Heart left ventricle (tissue), 16 donors: ENCODE data around the gene GJA8. TPM values are rescaled to one million over a fixed set of nuclear protein-coding genes. Genes with fewer than 3 reads are reported as not detected.
"Not testable (repeated sequence)": the region's sequence is repeated elsewhere in the genome, so short reads cannot be mapped to it uniquely, and the experiment has no call there.

Experiments used
- ATAC-seq, 4 donors: fragments of 200-7000 bp; cut with Tn5 transposase; one replicate each; pipeline ENCODE4 v1.9.1; 2020 to 2022; ENCODE audit warnings: moderate library complexity in 4 of 4, mild to moderate bottlenecking in 3 of 4, moderate number of reproducible peaks in 1 of 4
- DNase-seq, 5 donors: peaks; one replicate each; pipeline ENCODE4 v3.0.0-alpha.2; 2020
- H3K27ac ChIP-seq, 12 donors: fragments of 200-600 bp; sonication (generic) in 4 of 12; one replicate each; pipeline versions ENCODE4 v1.5.0 to v1.8.0; 2016 to 2022; ENCODE audit warnings: mild to moderate bottlenecking in 2 of 12
- H3K27me3 ChIP-seq, 9 donors: fragments of 200-600 bp; sonication (generic) in 2 of 9; one replicate each; pipeline versions ENCODE4 v1.5.1 to v1.8.0; 2016 to 2022; ENCODE audit warnings: mild to moderate bottlenecking in 3 of 9
- H3K36me3 ChIP-seq, 9 donors: fragments of 200-600 bp; sonication (generic) in 2 of 9; one replicate each; pipeline versions ENCODE4 v1.5.0 to v1.8.0; 2018 to 2022; ENCODE audit warnings: mild to moderate bottlenecking in 2 of 9
- H3K4me1 ChIP-seq, 12 donors: fragments of 200-600 bp; sonication (generic) in 4 of 12; one replicate each; pipeline versions ENCODE4 v1.5.0 to v1.8.0; 2016 to 2022; ENCODE audit warnings: mild to moderate bottlenecking in 3 of 12
- H3K4me3 ChIP-seq, 12 donors: fragments of 200-600 bp; sonication (generic) in 4 of 12; one replicate each; pipeline versions ENCODE4 v1.5.0 to v1.8.0; 2017 to 2022; ENCODE audit warnings: mild to moderate bottlenecking in 9 of 12, moderate library complexity in 4 of 12
- H3K9me3 ChIP-seq, 12 donors: fragments of 200-600 bp; sonication (generic) in 4 of 12; one replicate each; pipeline versions ENCODE4 v1.5.0 to v1.8.0; 2016 to 2022; ENCODE audit warnings: mild to moderate bottlenecking in 1 of 12
- POLR2A ChIP-seq, 2 donors: fragments of 450-650 bp; IDR thresholded peaks; one replicate each; pipeline ENCODE4 v1.6.1; 2017; ENCODE audit warnings: antibody characterized with exemption in 2 of 2, mild to moderate bottlenecking in 2 of 2, moderate library complexity in 2 of 2
- WGBS, 4 donors: extraction: QIAGEN DNeasy Blood & Tissue Kit in 2 of 4; methylation state at CpG; one replicate each; pipeline versions ENCODE4 v1.1.5 to v1.1.7; 2013 to 2018; 5-methylcytosine and 5-hydroxymethylcytosine counted together
- intact Hi-C, 10 donors: fragments of 100-400 bp; cut with DNase I; formaldehyde crosslinking; loops; one replicate each; pipeline versions ENCODE4 v1.11.1 to v1.14.2; 2022
- long read RNA-seq, 3 donors: library from polyadenylated mRNA; unstranded; transcript quantifications; one replicate each; pipeline ENCODE4 v2.0.0, GENCODE V29; 2020 to 2021
- polyA plus RNA-seq, 2 donors: library from polyadenylated mRNA; stranded (reverse); fragments of 200-250 nt; gene quantifications; one replicate each; pipeline ENCODE4 v1.2.3, GENCODE V29; 2013
- total RNA-seq, 9 donors: library from RNA; depleted of rRNA in 2 of 9; stranded (reverse); fragments of >200 nt in 2 of 9; fragmentation: NEBNext Ultra II Directional in 3 of 9; extraction: Animal tissue kit (Norgen Biotek cat#: 25700) in 3 of 9; gene quantifications; one replicate each; pipeline versions ENCODE4 v1.1.0 to v1.2.4, GENCODE V29; 2016 to 2023
- TF ChIP-seq, protein P1 (sequence below), 12 donors: fragments of 200-600 bp; sonication (generic) in 4 of 12; IDR thresholded peaks; one replicate each; pipeline versions ENCODE4 v1.5.0 to v1.8.0; 2018 to 2022; ENCODE audit warnings: antibody characterized with exemption in 12 of 12, mild to moderate bottlenecking in 5 of 12
- donor health status: ischemic (EF 13 %, LVEDD 7.1; RV severe dilation, severe dysfunction).
- donor health status: healthy with polysubstance abuse.
- donor health status: DM: no; HTN: yes; CAD: no.
- donor health status: DM: no; HTN: no; CAD: no.
- donor health status: ischemic (EF 25% LVEDD 6.9; RV normal size, moderate dysfunction).
- donor health status: ischemic (EF 25% LVEDD 5.7; RV mildly dilated, moderate dysfunction).
- donor health status: healthy.
- donor health status: DM: yes; HTN: yes; CAD: no.
- donor health status: ischemic (EF 35%, LVEDD 5.7; RV mildly dilated, moderate dysfunction).
- donor health status: nonischemic (EF 11% LVEDD 7.7; RV severe dilation, severe dysfunction).
- donor health status: DM: yes; HTN: yes; CAD: no.
- donor health status: PGD.
- donor health status: ischemic (EF 29% LVEDD 5.4; RV normal size, mild dysfunction).
- donor health status: nonischemic (EF 23%, LVEDD 6.1; RV moderate dilation, normal function).

The GJA8 gene
- total RNA-seq (not detected), polyA plus RNA-seq (not detected)
- long read RNA-seq, donor 1: 0 reads
- long read RNA-seq, donor 2: 0 reads
- long read RNA-seq, donor 3: 0 reads

DNA sequence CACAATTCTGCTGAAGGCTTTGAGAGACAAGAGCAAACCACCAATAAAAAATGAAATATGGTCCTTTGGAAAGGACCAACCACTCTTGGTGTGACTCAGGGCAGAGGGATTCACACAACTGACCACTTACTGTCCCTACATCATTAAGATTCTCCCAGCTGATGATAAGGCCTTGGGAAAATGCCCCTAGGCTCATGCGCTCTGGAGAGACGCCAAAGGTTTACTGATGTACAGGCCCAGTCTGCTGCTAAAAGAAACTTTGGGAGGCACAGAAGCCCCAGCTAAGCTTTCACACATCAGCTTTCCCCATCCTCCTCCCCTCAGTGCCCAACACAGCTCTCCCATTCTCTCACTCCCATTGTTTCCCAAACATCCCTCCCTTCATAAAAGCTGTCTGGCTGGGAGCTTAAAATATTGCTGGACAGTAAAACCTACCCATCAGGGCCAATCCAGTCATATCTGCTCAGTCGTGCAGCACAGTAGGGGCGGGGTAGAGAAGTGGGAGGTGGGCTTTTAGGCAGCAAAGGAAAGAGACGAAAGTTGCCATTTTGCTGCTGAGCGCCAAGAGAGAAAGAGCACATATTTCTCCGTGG, at the start of gene GJA8:
Gene GJA8 (plus strand): TSS at position 543 of the 593 bp plus-strand sequence. CDS start 5,161 bp downstream, outside the sequence.
- 81 to 88% (median 83%) methylated on average over 7 of the region's 7 CpGs for WGBS, 4 donors
- Histone ChIP-seq H3K27me3 (no peaks in the 10 kb centered on the region), H3K9me3 (no peaks in the 10 kb centered on the region), H3K36me3 (no peaks in the 10 kb centered on the region), H3K27ac (no peak within 1 kb of the TSS), H3K4me1 (peaks cover 0 to 2% (median 0%) of the 10 kb centered on the region in 12 donors), H3K4me3 (no peak within 1 kb of the TSS)
- intact Hi-C loops: no loop called here
- ATAC-seq (no peak), DNase-seq (no peak)
- TF ChIP-seq, protein P1, sequence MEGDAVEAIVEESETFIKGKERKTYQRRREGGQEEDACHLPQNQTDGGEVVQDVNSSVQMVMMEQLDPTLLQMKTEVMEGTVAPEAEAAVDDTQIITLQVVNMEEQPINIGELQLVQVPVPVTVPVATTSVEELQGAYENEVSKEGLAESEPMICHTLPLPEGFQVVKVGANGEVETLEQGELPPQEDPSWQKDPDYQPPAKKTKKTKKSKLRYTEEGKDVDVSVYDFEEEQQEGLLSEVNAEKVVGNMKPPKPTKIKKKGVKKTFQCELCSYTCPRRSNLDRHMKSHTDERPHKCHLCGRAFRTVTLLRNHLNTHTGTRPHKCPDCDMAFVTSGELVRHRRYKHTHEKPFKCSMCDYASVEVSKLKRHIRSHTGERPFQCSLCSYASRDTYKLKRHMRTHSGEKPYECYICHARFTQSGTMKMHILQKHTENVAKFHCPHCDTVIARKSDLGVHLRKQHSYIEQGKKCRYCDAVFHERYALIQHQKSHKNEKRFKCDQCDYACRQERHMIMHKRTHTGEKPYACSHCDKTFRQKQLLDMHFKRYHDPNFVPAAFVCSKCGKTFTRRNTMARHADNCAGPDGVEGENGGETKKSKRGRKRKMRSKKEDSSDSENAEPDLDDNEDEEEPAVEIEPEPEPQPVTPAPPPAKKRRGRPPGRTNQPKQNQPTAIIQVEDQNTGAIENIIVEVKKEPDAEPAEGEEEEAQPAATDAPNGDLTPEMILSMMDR (IDR thresholded peaks at IDR 0.05): no peak
- no peak for TF ChIP-seq POLR2A (IDR thresholded peaks at IDR 0.05)

DNA sequence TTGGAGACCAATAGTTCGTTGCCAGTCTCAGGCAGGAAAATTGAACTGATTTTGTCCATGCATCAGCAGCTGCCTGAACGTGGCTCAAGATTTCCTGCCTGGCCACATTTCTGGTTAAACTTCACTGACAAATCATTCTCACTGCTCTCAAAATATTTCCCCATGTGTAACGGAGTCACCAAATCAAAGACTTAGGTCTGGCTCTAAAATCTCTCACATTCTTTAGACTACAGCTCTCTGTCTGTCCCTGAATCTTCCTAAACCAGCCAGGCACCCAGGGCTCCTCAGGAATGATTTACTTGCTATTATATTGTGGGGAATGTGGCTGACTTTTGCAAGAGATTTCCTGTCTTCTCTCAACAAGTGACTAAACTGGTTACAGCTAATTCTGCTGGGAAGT, 49.2 kb upstream of the GJA8 start:
- 41 to 51% (median 47%) methylated on average over 3 of the region's 3 CpGs for WGBS, 4 donors
- TF ChIP-seq POLR2A (IDR thresholded peaks at IDR 0.05): no peak
- TF ChIP-seq, protein P1 (IDR thresholded peaks at IDR 0.05): no peak
- H3K4me1 ChIP-seq: no peaks in the 10 kb centered on the region
- no peak overlapping the region for H3K27ac ChIP-seq
- ATAC-seq (no peak), DNase-seq (no peak)
- H3K27me3 ChIP-seq: no peaks in the 10 kb centered on the region
- no peaks in the 10 kb centered on the region for H3K9me3 ChIP-seq
- intact Hi-C loops: no loop called here
- no peaks in the 10 kb centered on the region for H3K36me3 ChIP-seq
- no peak overlapping the region for H3K4me3 ChIP-seq

DNA sequence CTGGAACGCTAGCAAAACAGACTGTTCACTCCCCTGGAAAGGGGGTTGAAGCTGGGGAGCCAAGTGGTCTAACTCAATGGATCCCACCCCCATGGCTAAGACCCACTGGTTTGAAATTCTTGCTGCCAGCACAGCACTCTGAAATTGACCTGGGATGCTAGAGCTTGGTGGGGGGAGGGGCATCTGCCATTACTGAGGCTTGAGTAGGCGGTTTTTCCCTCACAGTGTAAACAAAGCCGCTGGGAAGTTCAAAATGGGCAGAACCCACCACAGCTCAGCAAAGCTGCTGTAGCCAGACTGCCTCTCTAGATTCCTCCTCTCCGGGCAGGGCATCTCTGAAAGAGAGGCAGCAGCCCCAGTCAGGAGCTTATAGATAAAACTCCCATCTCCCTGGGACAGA, 47.6 kb upstream of the GJA8 start:
- not testable (repeated sequence) for H3K27me3 ChIP-seq, DNase-seq

DNA sequence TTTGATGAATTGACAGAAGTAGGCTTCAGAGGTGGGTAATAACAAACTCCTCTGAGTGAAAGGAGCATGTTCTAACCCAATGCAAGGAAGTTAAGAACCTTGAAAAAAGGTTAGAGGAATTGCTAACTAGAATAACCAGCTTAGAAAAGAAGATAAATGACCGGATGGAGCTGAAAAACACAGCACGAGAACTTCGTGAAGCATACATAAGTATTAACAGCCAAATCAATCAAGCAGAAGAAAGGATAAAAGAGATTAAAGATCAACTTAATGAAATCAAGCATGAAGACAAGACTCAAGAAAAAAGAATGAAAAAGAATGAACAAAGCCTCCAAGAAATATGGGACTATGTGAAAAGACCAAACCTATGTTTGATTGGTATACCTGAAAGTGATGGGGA, 46.6 kb upstream of the GJA8 start:
- ATAC-seq, H3K27me3 ChIP-seq, intact Hi-C loops: not testable (repeated sequence)

More for the DNA sequence above, 47.6 kb upstream of the GJA8 start:
- intact Hi-C loops, H3K27ac ChIP-seq, H3K4me1 ChIP-seq, H3K9me3 ChIP-seq, H3K4me3 ChIP-seq, ATAC-seq, H3K36me3 ChIP-seq: not testable (repeated sequence)
- 78 to 83% (median 80%) methylated on average over 4 of the region's 4 CpGs for WGBS, 4 donors

DNA sequence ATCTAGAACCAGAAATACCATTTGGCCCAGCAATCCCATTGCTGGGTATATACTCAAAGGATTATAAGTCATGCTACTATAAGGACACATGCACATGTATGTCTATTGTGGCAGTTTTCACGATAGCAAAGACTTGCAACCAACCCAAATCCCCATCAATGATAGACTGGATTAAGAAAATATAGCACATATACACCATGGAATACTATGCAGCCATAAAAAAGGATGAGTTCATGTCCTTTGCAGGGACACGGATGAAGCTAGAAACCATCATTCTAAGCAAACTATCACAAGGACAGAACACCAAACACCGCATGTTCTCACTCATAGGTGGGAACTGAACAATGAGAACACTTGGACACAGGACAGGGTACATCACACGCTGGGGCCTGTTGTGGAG, 35.4 kb upstream of the GJA8 start:
- H3K27ac ChIP-seq, intact Hi-C loops, H3K27me3 ChIP-seq, H3K36me3 ChIP-seq, ATAC-seq, H3K4me3 ChIP-seq, H3K4me1 ChIP-seq, DNase-seq: not testable (repeated sequence)
- 87 to 91% (median 89%) methylated on average over 4 of the region's 4 CpGs for WGBS, 4 donors
- H3K9me3 ChIP-seq: peaks cover 0 to 10% (median 0%) of the 10 kb centered on the region in 12 donors

More for the DNA sequence above, 46.6 kb upstream of the GJA8 start:
- H3K27ac ChIP-seq, H3K36me3 ChIP-seq, DNase-seq, H3K4me1 ChIP-seq, H3K9me3 ChIP-seq, H3K4me3 ChIP-seq: not testable (repeated sequence)
- WGBS, 4 donors: 90 to 97% (median 95%) methylated on average over 3 of the region's 3 CpGs

DNA sequence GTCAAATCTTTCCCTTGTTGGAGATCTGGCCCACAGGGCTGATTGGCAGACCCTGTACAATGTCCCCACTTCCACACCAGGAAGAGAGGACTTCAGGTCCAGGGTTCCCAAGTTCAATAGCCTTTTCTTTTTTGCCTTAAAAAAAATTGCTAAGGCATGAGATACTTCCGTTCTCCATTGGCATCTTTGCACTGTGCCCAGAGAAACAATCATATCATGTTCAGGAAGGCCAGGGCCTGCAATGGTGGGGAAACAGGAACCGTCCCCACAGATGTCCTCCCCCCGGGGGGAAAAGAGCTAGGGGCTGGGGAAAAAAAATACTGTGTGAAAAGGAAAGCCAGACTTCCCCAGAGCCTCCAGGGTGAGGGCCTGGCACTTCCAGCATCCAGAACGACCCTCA, 24.6 kb upstream of the GJA8 start:
- Histone ChIP-seq H3K9me3 (peaks cover 0 to 9% (median 2%) of the 10 kb centered on the region in 12 donors), H3K36me3 (no peaks in the 10 kb centered on the region), H3K27ac (no peak overlapping the region), H3K4me3 (no peak overlapping the region), H3K4me1 (peaks cover 0 to 6% (median 0%) of the 10 kb centered on the region in 12 donors), H3K27me3 (no peaks in the 10 kb centered on the region)
- intact Hi-C loops: loop anchor here in 2 of 10 donors (5.0 kb wide), 3 partner anchors 41 to 136 kb away; no protein-coding TSS in a partner anchor
- peak in 1 of 4 donors; percentile 47 for ATAC-seq
- WGBS, 4 donors: 48 to 66% (median 58%) methylated on average over 4 of the region's 4 CpGs
- no peak for DNase-seq
- TF ChIP-seq, protein P1 (IDR thresholded peaks at IDR 0.05): no peak
- no peak for TF ChIP-seq POLR2A (IDR thresholded peaks at IDR 0.05)
